Brain microvascular endothelial cell (primary cell): Measurements from ENCODE around the gene APBA2.

ENCODE experiments used
- DNase-seq: peaks from one replicate; pipeline ENCODE4 v3.0.0-alpha.2; 2020
- H3K27ac ChIP-seq: fragments of 250-450 bp; sonication (Bioruptor Pico); 2 replicates; pipeline ENCODE4 v1.5.1; 2020; ENCODE audit warnings: mild to moderate bottlenecking, moderate library complexity
- H3K27me3 ChIP-seq: fragments of 250-450 bp; sonication (Bioruptor Pico); replicated peaks from 2 replicates; pipeline ENCODE4 v1.5.1; 2020; ENCODE audit warnings: mild to moderate bottlenecking
- H3K36me3 ChIP-seq: fragments of 250-450 bp; sonication (Bioruptor Pico); replicated peaks from 2 replicates; pipeline ENCODE4 v1.5.1; 2020; ENCODE audit warnings: mild to moderate bottlenecking
- H3K4me3 ChIP-seq: 2 replicates; pipeline ENCODE4 v1.5.1; 2011; ENCODE audit warnings: low read depth, mild to moderate bottlenecking, control low read depth, low read length, moderate library complexity
- in situ Hi-C: cut with HindIII; loops from 2 replicates; pipeline ENCODE4 v1.10.0; 2017; ENCODE audit warnings: low sequenced_read_pairs, low pct_ligation_motif_present
- TF ChIP-seq, protein P1 (sequence below): IDR thresholded peaks from 2 replicates; pipeline ENCODE4 v1.5.1; 2011; ENCODE audit warnings: low read depth, mild to moderate bottlenecking, moderate library complexity, low read length, control low read depth, inconsistent platforms; ENCODE audit errors: missing control alignments

Gene APBA2

GRCh38 chr15:28943146-28943545, 57.4 kb downstream of the APBA2 start:
- Histone ChIP-seq H3K36me3 (no peaks in the 10 kb centered on the region), H3K27me3 (no peaks in the 10 kb centered on the region), H3K4me3 (no peak overlapping the region), H3K27ac (no peak overlapping the region)
- TF ChIP-seq, protein P1, sequence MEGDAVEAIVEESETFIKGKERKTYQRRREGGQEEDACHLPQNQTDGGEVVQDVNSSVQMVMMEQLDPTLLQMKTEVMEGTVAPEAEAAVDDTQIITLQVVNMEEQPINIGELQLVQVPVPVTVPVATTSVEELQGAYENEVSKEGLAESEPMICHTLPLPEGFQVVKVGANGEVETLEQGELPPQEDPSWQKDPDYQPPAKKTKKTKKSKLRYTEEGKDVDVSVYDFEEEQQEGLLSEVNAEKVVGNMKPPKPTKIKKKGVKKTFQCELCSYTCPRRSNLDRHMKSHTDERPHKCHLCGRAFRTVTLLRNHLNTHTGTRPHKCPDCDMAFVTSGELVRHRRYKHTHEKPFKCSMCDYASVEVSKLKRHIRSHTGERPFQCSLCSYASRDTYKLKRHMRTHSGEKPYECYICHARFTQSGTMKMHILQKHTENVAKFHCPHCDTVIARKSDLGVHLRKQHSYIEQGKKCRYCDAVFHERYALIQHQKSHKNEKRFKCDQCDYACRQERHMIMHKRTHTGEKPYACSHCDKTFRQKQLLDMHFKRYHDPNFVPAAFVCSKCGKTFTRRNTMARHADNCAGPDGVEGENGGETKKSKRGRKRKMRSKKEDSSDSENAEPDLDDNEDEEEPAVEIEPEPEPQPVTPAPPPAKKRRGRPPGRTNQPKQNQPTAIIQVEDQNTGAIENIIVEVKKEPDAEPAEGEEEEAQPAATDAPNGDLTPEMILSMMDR: no peak
- DNase-seq: no peak
- in situ Hi-C loops: no loop called here

DNA sequence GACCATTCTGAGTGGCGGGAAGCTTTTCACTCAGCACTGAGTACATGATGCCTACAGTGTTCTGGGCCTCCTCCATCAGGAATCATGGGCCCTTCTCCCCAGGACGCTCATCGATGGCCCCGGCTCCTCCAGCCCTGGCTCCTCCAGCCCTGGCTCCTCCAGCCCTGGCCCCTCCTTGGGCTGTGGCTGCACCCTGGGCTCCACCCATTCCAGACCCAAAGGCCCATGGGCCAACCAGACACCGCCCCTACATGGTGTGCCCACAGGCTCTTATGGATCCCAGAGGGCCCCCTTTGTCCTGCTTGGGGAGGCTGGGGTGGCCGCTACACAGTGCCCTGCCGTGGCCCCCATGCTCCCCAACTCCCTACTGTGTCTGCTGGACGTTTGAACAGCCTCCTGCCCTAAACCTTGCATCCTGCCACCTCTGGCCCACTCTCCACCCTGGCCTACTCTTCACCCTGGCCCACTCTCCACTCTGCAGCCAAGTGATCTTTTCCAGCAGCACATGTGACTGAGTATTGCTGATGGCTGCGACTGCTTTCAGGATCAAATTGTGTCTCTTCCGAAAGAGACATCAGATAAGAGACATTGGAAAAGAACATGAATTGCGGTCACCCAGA, 57.9 kb downstream of the APBA2 start:
- TF ChIP-seq, protein P1: no peak
- no peak for DNase-seq
- H3K27me3 ChIP-seq: no peaks in the 10 kb centered on the region
- no peak overlapping the region for H3K27ac ChIP-seq
- no peak overlapping the region for H3K4me3 ChIP-seq
- in situ Hi-C loops: no loop called here
- no peaks in the 10 kb centered on the region for H3K36me3 ChIP-seq

DNA sequence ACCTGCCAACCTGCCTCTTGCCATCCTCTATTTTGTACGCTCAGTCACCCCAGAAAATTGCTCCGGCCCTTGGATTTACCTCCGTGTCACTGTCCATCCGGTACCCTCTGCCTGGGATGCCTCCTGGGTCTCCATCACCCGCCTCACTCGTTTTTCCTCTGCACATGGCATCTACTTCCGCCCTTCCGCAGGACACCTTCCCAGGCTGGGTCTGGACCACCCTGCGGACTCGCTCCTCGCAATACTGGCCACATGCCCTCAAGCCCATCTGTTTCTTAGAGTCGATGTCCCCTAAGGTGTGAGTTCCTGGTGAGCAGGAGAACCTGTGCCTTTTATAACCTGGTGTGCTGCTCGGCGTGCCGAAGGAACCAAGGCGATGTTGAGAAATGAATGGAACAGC, 58.5 kb downstream of the APBA2 start:
- DNase-seq: no peak
- TF ChIP-seq, protein P1: no peak
- no peak overlapping the region for H3K27ac ChIP-seq
- H3K36me3 ChIP-seq: no peaks in the 10 kb centered on the region
- H3K27me3 ChIP-seq: no peaks in the 10 kb centered on the region
- in situ Hi-C loops: no loop called here
- no peak overlapping the region for H3K4me3 ChIP-seq

DNA sequence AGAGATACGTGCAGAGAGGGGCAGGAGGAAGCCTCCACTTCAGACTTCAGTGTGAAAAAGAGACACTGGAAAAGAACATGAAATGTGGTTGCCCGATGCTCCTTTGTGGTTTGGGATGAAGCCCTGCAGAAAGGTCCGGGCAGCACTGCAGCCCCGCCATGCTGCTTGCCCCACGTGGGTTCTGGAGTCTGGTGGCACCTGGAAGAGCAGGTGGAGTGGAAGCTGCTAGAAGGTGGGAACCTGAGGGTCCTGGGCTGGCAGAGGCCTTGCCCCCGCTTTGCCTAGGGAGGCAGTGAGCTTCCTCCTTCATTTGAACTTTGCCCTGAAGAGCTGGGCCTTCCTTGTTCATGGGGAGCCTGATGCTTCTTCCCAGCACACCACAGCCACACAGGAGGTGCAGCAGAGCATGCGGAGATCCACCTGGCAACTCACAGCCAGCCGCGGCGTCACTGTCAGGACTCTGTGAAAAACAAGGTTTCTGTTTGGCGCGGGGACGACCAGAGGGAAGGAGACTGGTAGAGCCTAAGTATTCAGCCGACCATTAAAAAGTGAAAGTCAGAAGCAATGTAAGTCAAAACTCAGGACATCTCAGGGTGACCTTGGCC, 59.0 kb downstream of the APBA2 start:
- no peaks in the 10 kb centered on the region for H3K27me3 ChIP-seq
- in situ Hi-C loops: no loop called here
- H3K4me3 ChIP-seq: no peak overlapping the region
- H3K27ac ChIP-seq: no peak overlapping the region
- H3K36me3 ChIP-seq: no peaks in the 10 kb centered on the region
- TF ChIP-seq, protein P1: no peak
- DNase-seq: no peak

GRCh38 chr15:28945626-28946230, 60.0 kb downstream of the APBA2 start:
- Histone ChIP-seq H3K27ac (no peak overlapping the region), H3K36me3 (no peaks in the 10 kb centered on the region), H3K4me3 (no peak overlapping the region), H3K27me3 (no peaks in the 10 kb centered on the region)
- TF ChIP-seq, protein P1: no peak
- DNase-seq: no peak
- in situ Hi-C loops: no loop called here
